ENCODE data around the gene NUMA1.

NUMA1 gene

GRCh38 chr11:72084076-72084475 is 3.7 kb upstream of the NUMA1 start:
- H3K4me3 ChIP-seq (ENCODE audit: low read length): no peak overlapping the region
- DNase-seq (ENCODE audit: low read depth): no peak
- no peak for TF ChIP-seq CTCF (conservative IDR thresholded peaks at IDR 0.05; ENCODE audit: low read depth, low read length)

DNA sequence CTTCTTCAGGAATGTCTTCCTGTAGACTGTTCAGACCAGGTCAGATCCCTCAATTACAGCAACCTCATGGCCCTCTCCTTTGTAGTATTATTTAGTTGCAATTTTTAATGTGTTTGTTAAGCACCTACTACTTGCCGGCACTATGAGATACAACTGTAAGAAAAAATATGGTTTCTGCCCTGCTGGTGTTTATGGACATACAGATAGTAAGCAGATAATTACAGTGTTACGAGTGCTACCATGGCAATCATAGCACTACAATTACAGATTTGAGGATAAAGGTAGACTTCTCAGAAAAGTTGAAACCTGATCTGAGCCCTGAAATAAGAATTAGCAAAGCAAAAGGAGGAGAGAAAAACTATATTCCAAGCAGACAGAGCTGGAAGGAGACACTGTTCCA is 3.1 kb upstream of the NUMA1 start:
- no peak for DNase-seq (ENCODE audit: low read depth)
- TF ChIP-seq CTCF (conservative IDR thresholded peaks at IDR 0.05; ENCODE audit: low read depth, low read length): no peak
- no peak overlapping the region for H3K4me3 ChIP-seq (ENCODE audit: low read length)

DNA sequence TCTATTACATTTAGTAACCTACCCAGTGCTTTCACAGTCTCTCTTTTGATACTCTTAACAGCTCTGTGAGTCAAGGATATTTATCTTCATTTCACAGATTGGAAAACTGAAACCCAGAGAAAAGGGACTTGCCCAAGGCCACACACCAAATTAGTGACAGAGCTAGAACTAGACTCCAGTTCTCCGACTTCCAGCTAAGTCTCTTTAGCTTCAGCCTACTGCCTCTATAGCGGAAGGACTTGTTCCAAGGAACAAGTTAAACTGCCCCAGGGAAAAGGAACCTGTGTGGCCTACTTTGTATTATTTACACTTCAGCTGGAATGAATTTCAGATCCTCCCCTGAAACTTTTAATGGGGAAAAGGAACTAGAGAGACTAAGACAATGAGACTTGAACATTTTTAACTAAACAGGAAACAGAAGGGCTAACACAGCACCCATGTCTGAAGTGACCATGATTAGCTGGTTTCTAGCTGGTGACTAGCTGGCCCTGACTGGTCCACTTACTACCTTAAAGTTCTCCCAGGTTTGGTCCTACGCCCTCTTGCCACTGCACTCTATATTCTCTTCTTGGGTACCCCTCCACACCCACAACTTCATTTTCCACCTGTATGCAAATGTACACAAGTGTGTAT is 1.6 kb upstream of the NUMA1 start:
- no peak for DNase-seq (ENCODE audit: low read depth)
- no peak overlapping the region for H3K4me3 ChIP-seq (ENCODE audit: low read length)
- TF ChIP-seq CTCF (conservative IDR thresholded peaks at IDR 0.05; ENCODE audit: low read depth, low read length): no peak

GRCh38 chr11:72081184-72081644 is 872 bp upstream of the NUMA1 start:
- H3K4me3 ChIP-seq (ENCODE audit: low read length): peak overlapping the region; percentile 69
- DNase-seq (ENCODE audit: low read depth): no peak
- no peak for TF ChIP-seq CTCF (conservative IDR thresholded peaks at IDR 0.05; ENCODE audit: low read depth, low read length)

DNA sequence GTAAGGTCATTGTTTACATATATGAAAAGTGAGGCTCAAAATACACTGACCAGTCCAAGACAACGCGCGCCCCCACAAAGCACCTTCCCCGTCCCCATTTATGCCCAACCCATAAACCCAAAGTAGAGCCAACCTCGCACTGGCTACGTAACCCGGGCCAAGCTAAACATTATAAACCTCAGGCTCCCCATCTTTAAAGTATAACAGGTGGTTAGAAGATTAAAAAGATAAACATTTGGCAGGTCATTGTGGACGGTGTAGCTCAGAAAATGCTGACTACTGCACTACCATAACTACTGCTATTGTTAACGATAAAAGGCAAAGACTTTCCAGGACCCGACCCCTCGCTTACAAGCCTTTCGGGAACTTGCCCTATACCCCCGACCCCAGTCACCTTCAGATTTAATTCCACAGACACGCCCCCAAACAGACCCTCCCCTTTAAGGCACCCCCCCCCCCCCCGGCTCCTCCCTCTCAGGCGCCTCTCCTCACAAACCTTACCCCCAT is 470 bp downstream of the NUMA1 start:
- no peak for TF ChIP-seq CTCF (conservative IDR thresholded peaks at IDR 0.05; ENCODE audit: low read depth, low read length)
- H3K4me3 ChIP-seq (ENCODE audit: low read length): peak overlapping the region; percentile 69
- no peak for DNase-seq (ENCODE audit: low read depth)

DNA sequence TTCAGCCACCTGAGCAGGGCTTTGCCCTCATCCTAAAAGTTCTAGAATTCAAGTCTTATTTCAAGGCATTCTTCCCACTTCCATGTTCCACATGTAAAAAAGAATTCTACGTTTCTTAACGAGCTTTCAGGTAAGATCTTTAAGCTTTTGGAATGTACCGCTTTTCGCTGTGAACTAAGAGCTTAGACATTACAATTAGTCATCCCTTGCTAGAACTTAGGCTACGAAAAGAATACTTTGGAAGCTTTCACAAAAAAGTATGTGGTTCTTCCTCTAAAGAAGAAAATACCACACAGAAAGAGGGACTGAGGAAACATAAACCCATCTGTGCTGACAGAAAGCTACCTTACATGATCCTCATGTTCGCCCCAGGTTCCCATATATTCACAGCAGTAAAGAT is 1.9 kb downstream of the NUMA1 start:
- peak overlapping the region; percentile 69 for H3K4me3 ChIP-seq (ENCODE audit: low read length)
- no peak for TF ChIP-seq CTCF (conservative IDR thresholded peaks at IDR 0.05; ENCODE audit: low read depth, low read length)
- DNase-seq (ENCODE audit: low read depth): no peak

DNA sequence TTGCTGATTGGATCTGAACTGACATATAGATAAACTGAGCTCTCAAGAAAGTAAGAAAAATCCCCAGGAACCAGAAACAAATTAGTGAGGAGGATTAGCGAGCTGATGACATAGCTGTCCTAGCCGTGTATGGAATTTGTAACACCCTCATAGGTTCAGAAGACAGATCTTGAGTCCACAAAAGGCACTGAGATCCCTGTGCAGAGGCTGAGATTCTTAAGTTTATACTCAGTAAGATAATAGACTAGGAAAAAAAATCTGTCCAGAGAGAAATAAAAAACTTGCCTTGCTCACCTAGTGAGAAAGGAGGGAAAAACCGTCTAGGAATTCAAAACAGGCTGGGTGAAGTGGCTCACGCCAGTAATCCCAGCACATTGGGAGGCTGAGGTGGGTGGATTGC is 4.6 kb downstream of the NUMA1 start:
- DNase-seq (ENCODE audit: low read depth): peak; percentile 39
- no peak overlapping the region for H3K4me3 ChIP-seq (ENCODE audit: low read length)
- no peak for TF ChIP-seq CTCF (conservative IDR thresholded peaks at IDR 0.05; ENCODE audit: low read depth, low read length)
